Thymus (tissue), 11 donors: Measurements from ENCODE around the gene EGFL8. TPM values are rescaled to one million over a fixed set of nuclear protein-coding genes. Genes with fewer than 3 reads are reported as not detected.

Experiments used
- DNase-seq, 9 donors: peaks; one replicate each; pipeline ENCODE4 v3.0.0-alpha.2; 2013; ENCODE audit warnings: low spot score in 9 of 9, low read depth in 6 of 9, missing footprints in 1 of 9
- H3K27ac ChIP-seq, 2 donors: one replicate each; pipeline ENCODE4 v1.5.1; 2013; ENCODE audit warnings: control low read depth in 1 of 2, low read depth in 1 of 2, low read length in 1 of 2, mild to moderate bottlenecking in 1 of 2, moderate library complexity in 1 of 2
- H3K27me3 ChIP-seq, 2 donors: one replicate each; pipeline ENCODE4 v1.5.1; 2013; ENCODE audit warnings: low read length in 1 of 2; ENCODE audit not compliant: control insufficient read depth in 2 of 2, insufficient read depth in 1 of 2
- H3K36me3 ChIP-seq, 2 donors: one replicate each; pipeline ENCODE4 v1.5.1; 2013; ENCODE audit warnings: low read length in 1 of 2, mild to moderate bottlenecking in 1 of 2, moderate library complexity in 1 of 2; ENCODE audit not compliant: control insufficient read depth in 2 of 2, insufficient read depth in 2 of 2
- H3K4me1 ChIP-seq, 2 donors: one replicate each; pipeline ENCODE4 v1.5.1; 2013; ENCODE audit warnings: low read length in 2 of 2; ENCODE audit not compliant: control insufficient read depth in 2 of 2, insufficient read depth in 2 of 2
- H3K4me3 ChIP-seq, 2 donors: one replicate each; pipeline ENCODE4 v1.5.1; 2013; ENCODE audit warnings: low read length in 2 of 2, control low read depth in 1 of 2, mild to moderate bottlenecking in 1 of 2
- H3K9me3 ChIP-seq, 2 donors: one replicate each; pipeline ENCODE4 v1.5.1; 2013; ENCODE audit warnings: low read length in 1 of 2, mild to moderate bottlenecking in 1 of 2; ENCODE audit not compliant: control insufficient read depth in 2 of 2, insufficient read depth in 1 of 2
- WGBS: extraction: QIAGEN DNeasy Blood & Tissue Kit; methylation state at CpG from one replicate; pipeline ENCODE4 v1.1.7; 2013; 5-methylcytosine and 5-hydroxymethylcytosine counted together
- polyA plus RNA-seq: library from polyadenylated mRNA; stranded (reverse); fragments of 200-250 nt; gene quantifications from one replicate; pipeline ENCODE4 v1.2.3, GENCODE V29; 2013
- total RNA-seq: library from RNA; stranded (reverse); fragments of 120-200 nt; gene quantifications from one replicate; pipeline ENCODE4 v1.2.4, GENCODE V29; 2013
- donor health status: healthy.

The EGFL8 gene
- total and polyA plus RNA-seq, 2 donors = 10.5 to 31.9 TPM

GRCh38 chr6:32154514-32155161 lies 9.8 kb upstream of the EGFL8 start:
- Histone ChIP-seq H3K27me3 (peaks cover 18 to 48% of the 10 kb centered on the region in 2 donors), H3K9me3 (peaks cover 0 to 3% of the 10 kb centered on the region in 2 donors), H3K27ac (peak overlapping the region; percentile 55 to 80), H3K36me3 (peaks cover 22 to 29% of the 10 kb centered on the region in 2 donors), H3K4me1 (peaks cover 19 to 56% of the 10 kb centered on the region in 2 donors), H3K4me3 (peak overlapping the region; percentile 62 to 84)
- peak in 3 of 9 donors; percentile 69 to 84 (median 72) for DNase-seq
- WGBS = 1% methylated on average over 34 of the region's 34 CpGs

- H3K27me3 ChIP-seq = peaks cover 2 to 26% of the 10 kb centered on the region in 2 donors
- H3K36me3 ChIP-seq = peaks cover 22 to 29% of the 10 kb centered on the region in 2 donors
- 98% methylated on average over 9 of the region's 9 CpGs for WGBS
- no peak overlapping the region for H3K27ac ChIP-seq
- peaks cover 17 to 39% of the 10 kb centered on the region in 2 donors for H3K4me1 ChIP-seq
- H3K4me3 ChIP-seq = no peak overlapping the region
- no peaks in the 10 kb centered on the region for H3K9me3 ChIP-seq
- DNase-seq = no peak
Measured at GRCh38 chr6:32156891-32157290, 7.5 kb upstream of the EGFL8 start.

- no peak for DNase-seq
- H3K27ac ChIP-seq = no peak overlapping the region
- H3K9me3 ChIP-seq = no peaks in the 10 kb centered on the region
- H3K36me3 ChIP-seq = peaks cover 30 to 34% of the 10 kb centered on the region in 2 donors
- peaks cover 9 to 27% of the 10 kb centered on the region in 2 donors for H3K4me1 ChIP-seq
- no peak overlapping the region for H3K4me3 ChIP-seq
- peaks cover 0 to 14% of the 10 kb centered on the region in 2 donors for H3K27me3 ChIP-seq
Measured at GRCh38 chr6:32158052-32158451, 6.3 kb upstream of the EGFL8 start.

- H3K4me1 ChIP-seq = no peaks in the 10 kb centered on the region
- 97% methylated on average over 7 of the region's 7 CpGs for WGBS
- no peaks in the 10 kb centered on the region for H3K27me3 ChIP-seq
- H3K27ac ChIP-seq = no peak overlapping the region
- no peak overlapping the region for H3K4me3 ChIP-seq
- no peak for DNase-seq
- H3K9me3 ChIP-seq = no peaks in the 10 kb centered on the region
- H3K36me3 ChIP-seq = peaks cover 39 to 45% of the 10 kb centered on the region in 2 donors
Measured at GRCh38 chr6:32163559-32164258, 686 bp upstream of the EGFL8 start.

GRCh38 chr6:32166411-32167061 lies 2.1 kb downstream of the EGFL8 start:
- Histone ChIP-seq H3K4me3 (no peak overlapping the region), H3K36me3 (peaks cover 67 to 69% of the 10 kb centered on the region in 2 donors), H3K9me3 (no peaks in the 10 kb centered on the region), H3K4me1 (no peaks in the 10 kb centered on the region), H3K27me3 (no peaks in the 10 kb centered on the region), H3K27ac (no peak overlapping the region)
- WGBS = 97% methylated on average over 30 of the region's 30 CpGs
- no peak for DNase-seq

GRCh38 chr6:32167154-32167760 lies 2.9 kb downstream of the EGFL8 start:
- Histone ChIP-seq H3K4me3 (no peak overlapping the region), H3K4me1 (no peaks in the 10 kb centered on the region), H3K27me3 (no peaks in the 10 kb centered on the region), H3K27ac (no peak overlapping the region), H3K36me3 (peaks cover 67 to 69% of the 10 kb centered on the region in 2 donors), H3K9me3 (no peaks in the 10 kb centered on the region)
- DNase-seq = no peak
- 97% methylated on average over 32 of the region's 32 CpGs for WGBS

GRCh38 chr6:32167761-32168262 lies 3.4 kb downstream of the EGFL8 start:
- Histone ChIP-seq H3K9me3 (no peaks in the 10 kb centered on the region), H3K36me3 (peaks cover 61 to 67% of the 10 kb centered on the region in 2 donors), H3K27ac (no peak overlapping the region), H3K4me1 (peaks cover 0 to 2% of the 10 kb centered on the region in 2 donors), H3K27me3 (no peaks in the 10 kb centered on the region), H3K4me3 (no peak overlapping the region)
- no peak for DNase-seq
- WGBS = 94% methylated on average over 6 of the region's 6 CpGs

- Histone ChIP-seq H3K36me3 (peaks cover 56 to 62% of the 10 kb centered on the region in 2 donors), H3K9me3 (no peaks in the 10 kb centered on the region), H3K27me3 (no peaks in the 10 kb centered on the region), H3K4me3 (no peak overlapping the region), H3K27ac (no peak overlapping the region), H3K4me1 (peaks cover 0 to 7% of the 10 kb centered on the region in 2 donors)
- 90% methylated on average over 2 of the region's 2 CpGs for WGBS
- DNase-seq = no peak
Measured at GRCh38 chr6:32168350-32168749, 4.0 kb downstream of the EGFL8 start.
